GM19035 (cell line): ENCODE measurements around the gene TNFSF8.
A peak's percentile ranks its signal among the peaks of the same experiment; 100 is the strongest.

Source experiments
- ATAC-seq: cut with Tn5 transposase; IDR thresholded peaks from one replicate; pipeline ENCODE4 v1.9.1; 2021; ENCODE audit not compliant: unreplicated experiment

Gene TNFSF8

DNA sequence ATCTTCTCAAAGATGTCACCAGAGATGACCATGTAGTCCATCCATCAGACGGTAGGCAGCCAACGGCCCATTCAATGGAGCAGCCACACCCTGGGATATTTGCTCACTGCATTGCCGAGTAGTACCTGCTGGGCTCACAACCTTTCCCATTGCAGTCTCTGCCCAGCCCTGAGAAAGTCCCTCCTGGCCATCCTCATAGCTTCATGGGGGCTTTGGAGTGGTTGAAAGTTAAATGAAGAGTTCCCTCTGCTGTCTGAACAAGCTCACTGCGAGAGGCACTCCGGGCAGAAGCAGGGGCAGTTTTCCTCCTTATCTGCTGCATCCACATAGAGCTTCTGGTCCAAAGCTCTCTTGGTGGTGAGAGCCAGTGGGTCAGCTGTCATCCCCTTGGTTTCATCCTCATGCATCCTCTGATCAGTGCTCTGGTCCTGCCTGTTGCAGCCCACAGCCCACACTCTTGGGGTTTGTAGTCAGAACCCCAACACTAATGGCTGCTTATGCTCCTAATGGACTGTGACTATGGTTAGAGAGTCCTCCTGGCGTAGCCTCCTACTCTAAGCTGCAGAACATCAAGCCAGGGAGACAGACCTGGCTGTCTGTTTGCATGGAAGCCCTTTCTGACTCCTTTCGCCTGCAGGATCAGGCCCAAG, 23.3 kb downstream of the TNFSF8 start:
- no peak for ATAC-seq

DNA sequence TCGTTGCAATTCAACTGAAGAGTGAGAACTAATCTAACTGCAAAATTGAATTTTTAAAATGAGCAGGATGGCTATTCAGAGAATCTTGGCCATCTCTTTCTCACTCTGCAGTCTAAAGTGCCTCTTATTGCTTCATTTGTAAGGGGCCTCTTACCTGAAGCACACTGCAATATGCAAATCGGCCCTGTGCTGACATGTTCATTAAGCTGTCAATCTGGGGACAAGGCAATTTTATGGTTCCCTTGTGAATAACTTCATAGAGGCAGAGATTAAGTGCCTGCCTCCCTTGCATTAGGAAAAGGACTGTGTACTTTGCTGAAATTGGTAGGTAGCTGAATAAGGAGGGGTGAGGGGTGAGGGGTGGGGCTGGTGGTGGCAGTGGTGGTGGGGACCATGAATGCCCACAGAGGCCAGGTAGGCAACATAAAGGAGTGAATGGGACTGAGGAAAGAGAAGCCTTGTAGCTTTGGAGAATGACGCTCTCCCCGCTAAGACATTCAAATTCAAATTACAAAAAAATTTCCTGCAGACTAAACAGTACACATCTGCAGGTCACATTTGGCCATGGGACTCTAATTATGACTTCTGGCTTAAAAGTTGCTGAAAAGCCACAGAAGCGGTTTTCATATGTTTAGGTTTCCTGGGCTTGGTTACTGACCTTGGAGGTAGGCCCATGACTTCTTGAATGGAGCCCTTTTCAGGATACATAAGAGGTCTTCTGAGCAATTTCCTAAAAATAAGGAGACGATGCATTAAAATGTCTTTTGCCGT, 25.0 kb downstream of the TNFSF8 start:
- ATAC-seq: no peak

DNA sequence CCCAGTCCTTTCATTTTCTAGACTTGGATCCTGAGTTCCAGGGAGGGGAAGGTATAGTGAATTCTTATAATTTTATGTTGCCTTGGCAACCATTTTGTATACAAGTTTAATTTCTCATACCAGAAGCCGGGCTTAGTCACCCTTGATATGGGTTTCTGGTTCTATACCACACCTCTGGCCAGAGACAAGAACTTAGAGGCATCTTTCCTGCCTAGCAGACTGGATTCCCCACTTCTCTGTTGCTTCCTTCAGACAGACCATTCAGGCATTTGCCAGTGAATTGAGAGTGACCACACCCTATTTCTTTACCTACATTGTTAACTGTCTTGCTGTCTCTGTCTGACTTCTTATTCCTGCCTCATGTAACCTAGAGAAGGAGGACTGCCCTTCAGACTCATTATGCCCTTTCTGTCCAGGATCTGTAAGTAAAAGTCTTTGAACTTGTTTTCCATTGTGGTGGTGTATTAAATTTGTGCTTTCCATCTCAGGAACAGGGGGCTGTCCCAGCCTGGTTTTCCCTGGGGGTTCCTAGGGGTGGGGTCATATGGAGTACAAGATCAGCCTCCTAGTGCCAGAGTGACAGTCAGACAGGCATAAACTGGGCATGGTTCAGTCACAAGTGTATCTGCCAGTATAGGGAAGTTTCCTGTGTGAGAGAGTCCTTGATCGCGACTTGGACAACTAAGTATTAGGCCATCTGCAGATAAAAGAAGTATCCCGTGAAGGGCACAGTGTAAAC, 27.4 kb downstream of the TNFSF8 start:
- no peak for ATAC-seq

DNA sequence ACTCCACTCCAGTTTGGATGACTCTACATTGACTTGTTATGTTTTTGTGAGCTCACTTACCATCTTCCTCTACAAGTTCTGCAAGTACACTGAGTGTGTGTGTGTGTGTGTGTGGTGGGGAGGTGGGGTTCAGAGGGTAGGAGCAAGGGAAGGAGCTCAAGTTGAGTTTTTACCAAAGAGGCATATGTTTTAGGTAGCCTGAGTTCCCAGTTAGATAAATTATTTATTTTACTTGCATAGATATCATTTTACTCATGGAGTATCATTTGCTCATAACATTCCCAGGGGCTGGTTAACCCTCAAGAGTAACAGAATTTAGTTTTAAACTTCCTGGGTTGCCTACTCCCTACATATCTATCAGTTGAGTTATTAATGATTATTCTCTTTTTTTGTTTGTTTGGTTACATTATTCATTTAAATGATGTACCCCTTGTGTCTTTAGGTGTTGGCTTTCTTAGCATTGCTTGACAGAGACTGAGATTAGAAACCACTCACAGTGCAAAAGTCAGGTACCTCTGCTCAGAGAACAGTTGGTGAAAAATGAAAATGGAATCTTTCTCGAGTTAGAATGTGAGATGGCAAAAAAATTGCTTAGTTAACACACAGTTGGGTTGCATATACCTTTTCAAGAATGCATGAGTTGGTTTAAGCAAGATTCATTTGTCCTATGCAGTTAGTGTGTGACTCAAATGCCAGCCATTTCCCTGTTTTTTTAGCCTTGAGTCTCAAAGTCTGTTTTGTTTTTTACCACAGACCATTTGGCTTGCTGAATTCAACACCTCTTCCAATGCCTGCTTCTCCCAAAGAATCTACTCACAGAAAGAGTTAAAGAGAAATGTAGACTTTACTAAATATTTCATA, 29.2 kb downstream of the TNFSF8 start:
- no peak for ATAC-seq

DNA sequence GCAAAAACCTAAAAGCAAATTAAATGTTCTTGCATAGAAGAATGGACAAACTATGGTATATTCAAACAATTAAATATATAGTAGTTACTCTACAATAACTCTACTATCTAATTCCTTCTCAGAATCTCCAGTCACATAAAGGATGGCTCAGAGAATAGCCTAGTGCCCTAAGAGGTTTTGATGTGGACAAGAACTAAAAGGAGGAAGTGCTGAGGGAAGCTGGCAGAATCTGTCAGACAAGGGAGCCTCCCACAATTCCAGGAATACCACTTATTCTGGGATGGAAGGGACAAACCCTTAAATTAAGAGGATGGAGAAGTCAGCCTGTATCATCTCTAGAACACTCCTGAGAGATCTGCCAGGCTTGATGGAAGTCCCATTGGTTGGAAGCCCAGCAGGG, 30.4 kb downstream of the TNFSF8 start:
- no peak for ATAC-seq

DNA sequence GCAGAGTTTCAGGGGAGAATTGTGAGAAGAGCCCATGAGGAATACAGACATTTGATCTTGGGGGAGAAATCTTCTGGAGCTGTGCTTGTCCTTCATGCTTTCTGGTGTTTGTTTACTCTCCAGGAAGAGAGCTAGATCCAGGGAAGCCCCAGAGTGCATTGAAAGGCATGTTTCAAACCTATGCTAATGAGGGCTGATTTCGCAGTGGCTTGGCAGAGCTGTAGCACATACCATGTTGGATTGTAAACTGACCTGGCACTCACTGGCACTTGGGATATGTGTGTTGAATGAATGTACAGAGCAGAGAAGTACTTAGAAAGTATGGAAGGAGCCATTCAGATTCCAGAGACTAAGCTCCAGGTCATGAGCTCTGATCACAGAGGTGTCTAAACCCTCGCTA, 30.9 kb downstream of the TNFSF8 start:
- ATAC-seq: no peak

DNA sequence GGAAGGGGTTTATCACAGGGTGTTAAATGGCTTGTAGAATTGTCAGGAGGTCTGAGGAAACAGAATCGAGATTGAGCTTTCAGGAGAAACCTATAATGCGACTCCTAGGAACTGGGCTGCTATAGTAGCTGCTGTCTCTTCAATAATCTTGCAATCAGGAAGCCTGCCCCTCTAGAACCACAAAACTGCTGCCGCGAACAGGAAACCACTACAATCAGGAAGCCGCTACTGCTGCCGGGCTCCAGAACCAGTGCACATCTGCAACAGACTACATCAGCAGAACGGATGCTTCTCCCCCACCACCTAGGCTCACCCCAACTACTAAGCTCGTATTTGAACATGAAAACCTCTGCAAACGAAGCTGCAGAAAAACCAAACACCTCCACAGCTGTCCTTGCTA, 31.6 kb downstream of the TNFSF8 start:
- ATAC-seq: peak; percentile 65

DNA sequence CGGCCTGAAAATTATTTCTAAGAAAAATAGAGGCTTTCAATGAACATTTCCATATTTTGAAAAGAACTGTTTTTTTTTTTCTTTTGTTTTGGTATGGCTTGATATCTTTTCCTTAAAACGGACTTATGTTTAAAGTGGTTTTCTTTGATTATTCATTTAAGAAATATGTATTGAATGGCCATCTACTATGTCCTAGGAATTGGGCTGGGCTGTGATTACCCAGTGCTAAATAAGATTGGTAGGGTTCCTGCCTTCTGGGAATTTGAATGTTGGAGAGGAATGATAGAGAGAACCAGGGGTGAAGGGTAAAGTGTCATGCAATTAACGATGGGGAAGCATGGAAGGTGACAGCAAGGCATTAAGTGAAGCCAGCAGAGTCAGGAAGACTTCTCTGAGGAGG, 33.2 kb downstream of the TNFSF8 start:
- no peak for ATAC-seq

DNA sequence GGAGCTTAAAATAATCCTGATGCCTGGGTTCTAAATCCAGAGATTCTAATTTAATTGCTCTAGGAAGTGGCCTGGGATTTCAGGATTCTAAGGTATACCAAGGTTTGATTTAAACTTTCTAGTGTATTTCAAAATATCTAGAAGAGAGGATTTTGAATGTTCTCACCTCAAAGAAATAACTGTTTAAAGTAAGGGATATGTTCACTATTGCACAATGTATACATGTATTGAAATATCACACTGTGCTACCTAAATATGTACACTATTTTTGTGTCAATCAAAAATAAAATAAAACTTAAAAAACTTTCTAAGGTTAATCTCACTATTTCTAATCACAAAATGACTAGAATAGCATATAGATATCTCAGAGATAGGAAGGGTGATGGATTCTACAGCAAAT, 34.0 kb downstream of the TNFSF8 start:
- no peak for ATAC-seq

DNA sequence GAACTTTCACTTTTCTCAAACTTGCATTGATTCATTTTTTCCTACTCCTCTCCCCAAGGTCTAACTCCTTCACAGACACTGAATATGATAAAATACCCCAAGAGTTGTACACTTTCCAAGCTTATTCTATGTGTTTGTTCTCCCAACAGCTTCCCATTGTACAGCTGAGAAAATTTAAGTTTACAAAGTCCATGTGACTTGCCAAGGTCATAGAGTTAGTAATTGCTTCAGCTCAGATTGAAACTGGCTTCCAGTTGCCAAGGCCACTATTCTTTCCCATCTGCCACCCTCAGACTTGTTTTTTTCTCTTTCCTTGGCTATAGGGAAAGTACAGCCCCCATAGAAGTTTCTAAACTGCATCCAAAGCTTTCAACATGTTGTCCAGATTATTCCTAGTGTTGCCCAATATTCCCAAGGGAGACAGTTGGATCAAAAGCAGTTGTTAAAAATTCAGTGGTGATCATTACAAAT, 34.8 kb downstream of the TNFSF8 start:
- ATAC-seq: no peak

DNA sequence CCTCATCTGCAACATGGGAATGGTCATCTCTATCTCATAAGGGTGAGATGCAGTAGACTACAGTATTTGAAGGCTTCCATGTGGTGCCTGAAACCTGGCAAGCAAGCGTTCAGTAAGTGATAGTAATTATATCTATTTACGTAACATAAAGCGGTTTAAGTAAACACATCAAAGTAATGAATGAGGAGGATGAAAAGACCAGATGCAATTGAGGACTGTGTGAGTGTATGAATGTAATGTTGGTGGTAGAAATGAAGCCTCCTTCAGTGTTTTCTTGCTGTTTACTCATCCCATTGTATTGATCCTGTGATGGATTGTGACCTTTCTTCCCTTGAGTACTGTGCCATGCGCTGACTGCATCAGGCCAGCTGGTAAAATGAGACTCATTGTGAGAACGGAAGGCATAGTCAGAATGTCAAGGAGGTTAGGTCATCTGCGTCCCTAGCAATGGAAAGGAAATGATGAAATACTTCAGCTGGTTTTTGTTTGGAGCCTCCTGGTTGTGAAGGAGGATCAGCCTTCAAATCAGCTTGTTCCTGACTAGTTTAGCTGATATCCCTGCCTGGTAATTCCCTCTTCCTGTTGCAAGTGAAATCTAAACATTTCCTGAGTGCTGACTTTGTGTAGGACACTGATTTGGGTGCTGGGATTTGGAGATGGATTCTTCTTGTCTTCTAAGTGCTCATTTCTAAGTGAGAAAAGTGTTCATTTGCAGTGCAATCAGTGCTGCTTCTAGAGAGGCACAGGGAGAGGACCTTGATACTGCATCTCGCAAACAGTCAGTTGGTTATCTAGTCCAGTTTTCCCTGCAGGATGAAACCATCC, 35.6 kb downstream of the TNFSF8 start:
- no peak for ATAC-seq

DNA sequence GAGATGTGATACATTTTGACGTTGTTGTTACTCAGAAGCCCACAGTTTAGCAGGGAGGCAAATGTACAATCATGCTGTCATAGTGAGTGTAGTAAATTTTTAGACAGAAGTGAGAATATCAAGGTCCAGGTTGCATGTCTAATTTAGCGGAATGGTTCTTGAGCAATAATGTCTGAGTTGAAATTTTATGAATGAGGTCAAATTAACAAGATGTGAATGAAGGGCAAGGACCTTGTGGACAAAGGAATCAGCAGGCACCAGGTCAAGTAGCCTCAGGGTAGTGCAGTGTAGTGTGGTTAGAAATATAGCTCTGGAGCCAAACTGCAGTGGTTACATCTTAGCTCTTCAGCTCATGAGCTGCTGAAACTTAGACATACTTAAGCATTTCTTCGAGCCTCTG, 36.2 kb downstream of the TNFSF8 start:
- no peak for ATAC-seq

DNA sequence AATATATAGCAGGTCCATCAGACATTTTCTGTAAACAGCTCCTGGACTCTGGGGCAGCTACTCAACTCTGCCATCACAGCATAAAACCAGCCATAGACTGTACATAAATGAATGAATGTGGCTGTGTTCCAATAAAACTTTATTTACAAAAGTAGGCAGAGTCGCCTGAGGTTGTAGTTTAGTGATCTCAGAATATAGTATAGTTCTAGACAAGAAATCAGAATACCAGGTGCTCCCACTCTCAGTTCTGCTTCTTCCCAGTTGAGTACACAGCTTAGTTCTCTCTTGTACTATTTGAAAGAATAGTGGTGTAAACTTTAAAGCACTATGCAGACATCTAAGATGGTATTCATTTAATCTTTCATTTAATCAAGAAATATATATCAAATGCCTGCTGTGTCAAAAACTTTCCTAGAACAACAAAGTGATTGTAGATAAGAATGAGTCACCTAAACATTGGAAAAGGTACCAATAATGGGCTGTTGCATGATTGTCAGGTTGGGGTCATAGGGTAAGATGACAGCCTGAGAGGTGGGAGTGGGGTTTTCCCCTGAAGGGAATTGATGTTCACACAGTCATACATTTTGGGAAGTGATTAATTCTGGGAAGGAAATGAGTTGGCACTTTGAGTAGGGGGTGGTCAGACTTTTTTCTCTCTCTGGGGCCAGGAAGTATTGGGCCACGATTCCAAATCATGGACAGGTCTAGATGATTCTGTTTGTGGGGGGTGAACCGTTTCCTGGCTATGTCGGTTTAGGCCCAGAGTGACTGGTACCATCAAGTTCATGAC, 37.0 kb downstream of the TNFSF8 start:
- no peak for ATAC-seq

DNA sequence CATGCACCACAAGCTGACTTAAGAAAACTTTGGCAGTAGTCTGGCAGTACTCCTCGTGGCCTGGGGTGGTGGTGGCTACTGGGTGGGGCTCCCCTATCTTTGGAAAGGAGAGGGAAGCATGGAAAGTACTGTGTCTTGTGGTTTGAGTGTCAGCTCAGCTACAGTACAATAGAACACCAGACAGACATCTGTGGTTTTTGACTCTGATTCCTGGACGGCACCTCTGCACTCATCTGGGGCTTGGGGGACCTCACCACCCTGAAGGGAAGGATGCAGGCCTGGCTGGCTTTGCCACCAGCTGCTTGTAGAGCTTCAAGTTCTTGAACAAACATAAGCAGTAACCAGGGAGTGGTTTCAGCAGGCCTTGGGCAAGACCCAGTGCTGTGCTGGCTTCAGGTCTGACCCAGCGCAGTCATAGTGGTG, 40.6 kb downstream of the TNFSF8 start:
- ATAC-seq: no peak

DNA sequence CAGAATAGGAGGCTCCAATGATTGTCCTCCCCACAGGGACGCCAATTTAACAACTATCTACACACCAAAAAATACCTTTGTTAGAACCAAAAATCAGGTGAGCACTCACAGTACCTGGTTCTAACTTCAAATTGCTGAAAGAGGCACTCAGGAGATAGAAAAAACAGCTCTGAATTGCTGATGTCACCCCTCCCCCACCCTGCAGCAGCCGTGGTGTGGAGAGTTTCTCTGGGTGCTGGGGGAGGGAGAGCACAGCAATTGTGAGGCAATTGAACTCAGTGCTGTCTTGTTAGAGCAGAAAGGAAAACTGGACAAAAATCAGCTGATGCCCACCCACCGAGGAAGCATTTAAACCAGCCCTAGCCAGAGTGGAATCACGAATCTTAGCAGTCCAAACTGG, 41.8 kb downstream of the TNFSF8 start:
- ATAC-seq: no peak

DNA sequence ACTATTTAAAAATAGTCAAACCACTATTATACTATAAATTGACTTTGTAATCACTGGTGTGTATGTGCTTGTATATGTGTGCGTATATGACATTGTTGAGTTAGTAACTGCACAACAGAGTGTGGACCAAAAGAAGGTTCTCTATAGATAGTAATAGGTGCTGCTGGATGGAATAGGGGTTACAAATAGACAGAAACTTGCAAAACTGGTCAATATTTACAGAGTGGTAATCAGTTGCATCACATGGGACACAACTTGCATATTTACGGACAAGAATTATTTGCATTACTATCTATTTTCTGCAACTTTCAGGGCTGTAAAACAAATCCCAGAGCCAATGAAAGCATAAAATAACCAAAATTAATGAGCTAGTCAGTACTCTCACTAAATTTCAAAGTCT, 42.4 kb downstream of the TNFSF8 start:
- no peak for ATAC-seq

DNA sequence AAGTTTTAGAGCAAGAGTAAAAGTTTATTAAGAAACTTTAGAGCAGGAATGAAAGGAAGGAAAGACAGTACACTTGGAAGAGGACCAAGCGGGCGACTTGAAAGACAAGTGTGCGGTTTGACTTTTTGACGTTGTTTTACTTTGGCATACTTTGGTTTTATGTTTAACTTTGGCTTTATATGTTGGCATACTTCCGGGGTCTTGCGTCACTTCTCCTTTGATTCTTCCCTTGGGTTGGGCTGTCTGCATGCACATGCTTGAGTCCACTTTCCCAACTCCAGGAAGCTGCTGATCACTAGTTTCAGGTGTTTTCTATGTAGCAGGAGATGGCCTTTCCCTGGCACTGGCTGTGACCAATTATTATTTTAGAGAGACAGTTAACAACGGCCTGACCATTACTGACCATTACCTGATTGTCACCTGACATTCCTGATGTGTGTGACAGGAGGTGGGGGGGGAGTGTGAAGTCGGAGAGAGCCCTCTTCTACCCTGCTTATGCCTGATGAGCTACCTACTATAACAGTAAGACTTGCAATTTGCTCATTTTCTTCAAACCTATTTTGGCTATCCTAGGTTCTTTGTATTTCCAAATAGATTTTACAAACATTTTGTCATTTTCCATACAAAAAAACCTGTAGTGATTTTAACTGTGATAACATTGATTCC, 45.5 kb downstream of the TNFSF8 start:
- no peak for ATAC-seq

DNA sequence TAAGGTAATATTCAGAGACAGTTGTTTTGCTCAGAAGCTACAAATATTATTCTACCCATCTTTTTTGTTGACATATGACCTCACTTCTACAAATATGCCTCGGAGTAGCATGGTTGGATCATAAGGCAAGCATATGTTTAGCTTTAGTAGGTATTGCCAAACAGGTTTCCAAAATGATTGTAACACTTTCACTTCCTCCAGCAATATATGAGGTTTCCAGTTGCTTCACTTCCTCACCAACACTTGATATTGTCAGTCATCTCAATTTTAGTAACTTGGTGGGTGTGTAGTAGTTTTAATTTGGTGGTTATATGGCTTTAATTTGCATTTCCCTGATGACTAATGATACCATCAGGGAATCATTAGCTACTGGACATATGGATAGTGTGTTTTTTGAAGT, 46.7 kb downstream of the TNFSF8 start:
- no peak for ATAC-seq

DNA sequence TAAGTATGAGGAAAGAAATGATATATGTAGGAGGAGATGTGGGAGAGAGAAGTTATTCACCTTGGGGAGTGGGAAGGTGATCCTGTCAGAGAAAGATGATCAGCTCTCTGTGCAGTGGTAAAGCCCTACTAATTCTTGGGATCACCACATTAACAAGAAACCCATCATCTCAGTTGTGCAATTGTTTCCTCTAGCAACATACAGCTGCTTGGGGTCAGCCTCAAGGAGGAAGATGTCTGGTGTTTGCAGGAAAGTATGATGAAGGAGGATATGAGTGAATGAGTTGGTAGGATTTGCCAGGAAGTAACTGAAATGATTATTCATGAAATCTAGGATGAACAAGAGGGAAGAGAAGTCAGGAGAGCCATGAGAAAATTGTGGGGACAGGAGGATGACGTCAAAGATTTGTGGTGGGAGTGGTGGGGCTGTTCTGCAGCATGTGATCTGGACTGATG, 50.1 kb downstream of the TNFSF8 start:
- no peak for ATAC-seq
